ENCODE measurements around the gene TASOR2.

DNA sequence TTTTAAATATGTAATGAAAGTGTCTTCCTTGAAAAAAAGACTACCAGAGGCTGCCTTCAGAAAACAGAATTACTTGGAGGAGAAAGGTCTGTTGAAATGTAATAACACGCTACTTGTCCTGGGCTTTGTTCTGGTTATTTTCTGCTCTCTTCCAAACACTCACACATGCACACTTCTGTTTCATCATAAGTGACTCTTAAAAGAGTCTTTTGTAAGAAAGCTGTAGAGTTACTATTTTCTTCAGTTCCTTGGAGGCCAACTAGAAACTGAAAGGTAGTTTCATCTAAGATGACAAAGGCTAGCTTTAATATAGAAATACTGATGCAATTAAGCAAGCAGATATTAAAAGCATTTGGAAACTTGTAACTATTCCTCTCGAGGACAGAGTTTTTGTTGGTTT, 39.1 kb downstream of the TASOR2 start:
- TF ChIP-seq POLR2A (IDR thresholded peaks at IDR 0.05; ENCODE audit: low read depth, low read length): no peak
- TF ChIP-seq POLR2AphosphoS5 (IDR thresholded peaks at IDR 0.05; ENCODE audit: low read depth, low read length): no peak
- TF ChIP-seq TAF1 (IDR thresholded peaks at IDR 0.05; ENCODE audit: low read depth, low read length): no peak
- no peak for TF ChIP-seq PAX5 (IDR thresholded peaks at IDR 0.05; ENCODE audit: insufficient read depth, low read length, severe bottlenecking)
- TF ChIP-seq SPI1 (IDR thresholded peaks at IDR 0.05; ENCODE audit: low read depth, low read length): no peak
